ENCODE measurements around the gene VCY.
"Not testable (repeated sequence)": the region's sequence is repeated elsewhere in the genome, so short reads cannot be mapped to it uniquely, and the experiment has no call there.

Gene VCY

DNA sequence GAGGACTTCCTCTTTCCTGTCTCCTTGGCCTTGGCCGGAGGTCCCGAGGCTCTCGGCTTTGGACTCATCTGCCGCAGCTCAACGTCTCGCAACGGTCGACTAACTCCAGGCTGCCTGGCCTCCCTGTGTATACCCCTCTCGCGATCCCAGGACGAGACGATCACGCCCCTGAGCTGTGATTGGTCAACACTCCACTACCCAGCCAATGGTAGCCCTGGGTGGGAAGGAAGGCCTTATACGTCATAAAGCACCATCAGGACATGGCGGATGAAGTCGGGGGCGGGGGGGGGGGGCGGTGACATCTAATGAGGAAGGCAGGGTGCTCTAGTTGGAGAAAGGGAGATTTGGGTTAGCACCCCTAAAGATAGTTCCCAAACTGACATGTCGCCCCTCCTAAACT is at the start of gene VCY:
TSS of gene VCY (minus strand) at position 101 of the 400 bp plus-strand sequence. CDS start at position 68, 33 bp downstream.
- DNase-seq (ENCODE audit: low read depth in 2 of 2), result not testable (repeated sequence)

DNA sequence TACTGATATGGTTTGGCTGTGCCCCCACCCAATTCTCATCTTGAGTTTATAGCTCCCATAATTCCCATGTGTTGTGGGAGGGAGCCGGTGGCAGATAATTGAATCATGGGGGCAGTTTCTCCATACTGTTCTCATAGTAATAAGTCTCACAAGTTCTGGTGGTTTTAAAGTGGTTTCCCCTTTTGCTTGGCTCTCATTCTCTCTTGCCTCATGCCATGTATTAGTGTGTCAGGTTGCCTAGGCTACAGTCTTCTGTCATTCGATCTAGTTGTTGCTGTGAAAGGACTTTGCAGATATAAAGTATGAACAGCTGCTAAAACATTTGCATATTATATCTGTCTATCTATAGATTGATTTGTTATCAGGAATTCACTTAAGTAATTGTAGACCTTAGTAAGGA is 44.1 kb upstream of the VCY start:
- DNase-seq (ENCODE audit: low read depth in 2 of 2), result not testable (repeated sequence)

DNA sequence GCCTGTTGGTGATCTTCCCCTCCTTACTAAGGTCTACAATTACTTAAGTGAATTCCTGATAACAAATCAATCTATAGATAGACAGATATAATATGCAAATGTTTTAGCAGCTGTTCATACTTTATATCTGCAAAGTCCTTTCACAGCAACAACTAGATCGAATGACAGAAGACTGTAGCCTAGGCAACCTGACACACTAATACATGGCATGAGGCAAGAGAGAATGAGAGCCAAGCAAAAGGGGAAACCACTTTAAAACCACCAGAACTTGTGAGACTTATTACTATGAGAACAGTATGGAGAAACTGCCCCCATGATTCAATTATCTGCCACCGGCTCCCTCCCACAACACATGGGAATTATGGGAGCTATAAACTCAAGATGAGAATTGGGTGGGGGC is 25.6 kb upstream of the VCY start:
- DNase-seq (ENCODE audit: low read depth in 2 of 2), result not testable (repeated sequence)

DNA sequence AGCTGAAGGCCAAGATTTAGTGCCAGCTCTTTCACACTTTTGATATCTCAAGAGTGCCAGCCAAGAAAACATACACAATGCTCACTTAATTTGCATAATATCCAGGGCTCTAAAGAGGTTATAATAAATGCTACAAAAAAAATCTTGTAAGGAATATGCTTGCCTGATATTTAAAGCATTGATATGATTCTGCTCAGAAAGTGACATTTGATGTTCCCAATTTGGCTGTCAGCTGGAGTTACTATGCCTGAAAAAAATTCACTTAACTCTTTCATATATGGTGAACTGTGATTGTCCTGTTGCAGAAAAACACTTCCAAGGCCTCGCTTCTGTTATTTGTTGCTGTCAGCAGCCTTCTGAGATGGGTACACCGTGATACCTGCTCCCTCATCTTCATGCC is 43.9 kb downstream of the VCY start:
- not testable (repeated sequence) for DNase-seq (ENCODE audit: low read depth in 2 of 2)

Data from fibroblast of skin of left biceps (primary cell).